IPS DF 4.7 (cell line): ENCODE results near the gene OR7C2.

ENCODE experiments used
- DNase-seq: peaks from one replicate; pipeline ENCODE4 v3.0.0-alpha.2; 2013; ENCODE audit warnings: low spot score; ENCODE audit errors: extremely low read depth

OR7C2 gene

DNA sequence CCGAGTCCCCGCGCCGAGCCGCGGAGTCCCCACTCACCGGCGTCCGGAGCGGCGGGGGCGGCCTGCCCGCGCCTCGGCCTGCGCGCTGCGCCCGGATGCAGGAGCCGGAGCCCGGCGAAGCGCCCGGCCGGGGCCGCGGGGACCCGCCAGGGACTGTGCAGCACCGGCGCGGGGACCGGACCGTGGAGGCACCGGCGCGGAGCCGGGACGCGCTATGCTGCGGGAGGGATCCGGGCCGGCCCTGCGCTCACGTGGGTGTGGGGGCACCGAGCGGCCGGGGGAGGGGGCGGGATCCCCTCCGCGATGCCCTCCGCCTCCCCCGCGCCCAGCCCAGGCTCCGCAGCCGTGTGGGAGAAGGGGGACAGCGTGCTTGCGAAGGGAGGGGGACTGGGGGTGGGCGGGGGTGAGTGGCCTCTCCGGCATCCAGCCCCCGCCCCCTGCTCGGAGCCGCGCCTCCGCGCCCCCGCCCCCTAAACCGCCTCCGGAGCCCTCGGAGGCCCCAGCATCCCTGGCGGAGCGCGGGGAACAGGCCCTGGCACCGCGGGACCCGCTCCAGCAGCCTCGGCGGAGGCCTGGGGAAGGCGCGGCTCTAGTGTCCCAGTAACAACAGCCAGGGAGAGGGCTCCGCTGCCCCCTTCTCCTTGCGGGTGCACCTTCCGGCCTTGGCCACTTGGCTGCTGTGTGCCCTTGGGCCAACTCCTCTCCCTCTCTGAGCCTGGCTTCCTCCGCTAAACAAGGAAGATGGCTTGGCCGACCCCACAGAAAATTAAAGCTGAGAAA, 38.4 kb downstream of the OR7C2 start, which contains the start of gene SLC1A6:
Gene SLC1A6, minus strand, starts transcription at position 389 of the 780 bp plus-strand sequence. CDS start 6,954 bp downstream, outside the sequence.
- no peak for DNase-seq

DNA sequence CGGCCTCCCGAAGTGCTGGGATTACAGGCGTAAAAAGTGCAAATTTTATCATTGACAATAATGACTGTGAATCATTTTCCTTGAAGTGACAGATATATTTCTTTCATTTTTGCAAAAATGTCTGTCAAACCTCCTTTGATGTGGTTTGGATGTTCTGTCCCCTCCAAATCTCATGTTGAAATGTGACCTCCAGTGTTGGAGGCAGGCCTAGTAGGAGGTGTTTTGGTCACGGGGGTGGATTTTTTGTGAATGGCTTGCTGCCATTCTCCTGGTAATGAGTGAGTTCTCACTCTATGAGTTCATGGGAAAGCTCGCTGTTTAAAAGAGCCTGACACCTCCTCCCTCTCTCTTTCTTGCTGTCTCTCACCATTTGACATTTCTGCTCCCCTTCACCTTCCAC, 43.8 kb downstream of the OR7C2 start:
- DNase-seq: no peak
